BLaER1 (cell line): ENCODE measurements around the gene KHDRBS1.
"Not testable (repeated sequence)": the region's sequence is repeated elsewhere in the genome, so short reads cannot be mapped to it uniquely, and the experiment has no call there.

Experiments
- H3K27ac ChIP-seq: shearing (Covaris generic); formaldehyde crosslinking; 2 replicates; pipeline ENCODE4 v1.8.1; 2022
- H3K27me3 ChIP-seq: shearing (Covaris generic); formaldehyde crosslinking; 2 replicates; pipeline ENCODE4 v1.8.1; 2022
- H3K36me3 ChIP-seq: shearing (Covaris generic); formaldehyde crosslinking; 2 replicates; pipeline ENCODE4 v1.8.1; 2022
- H3K4me1 ChIP-seq: shearing (Covaris generic); formaldehyde crosslinking; 2 replicates; pipeline ENCODE4 v1.8.1; 2022
- H3K4me2 ChIP-seq: shearing (Covaris generic); formaldehyde crosslinking; 2 replicates; pipeline ENCODE4 v1.8.1; 2022
- H3K4me3 ChIP-seq: shearing (Covaris generic); formaldehyde crosslinking; 2 replicates; pipeline ENCODE4 v1.8.1; 2022
- H3K9ac ChIP-seq: shearing (Covaris generic); formaldehyde crosslinking; 2 replicates; pipeline ENCODE4 v1.8.1; 2022
- H3K9me3 ChIP-seq: shearing (Covaris generic); formaldehyde crosslinking; 2 replicates; pipeline ENCODE4 v1.8.1; 2022
- H4K20me1 ChIP-seq: shearing (Covaris generic); formaldehyde crosslinking; 2 replicates; pipeline ENCODE4 v1.8.1; 2022
- Cebpa-rat ChIP-seq: shearing (Covaris generic); IDR thresholded peaks from 2 replicates; pipeline ENCODE4 v1.8.1; 2022

The KHDRBS1 gene

GRCh38 chr1:32052887-32053286 lies 39.2 kb downstream of the KHDRBS1 start:
- Histone ChIP-seq H3K4me2 (no peak overlapping the region), H3K4me1 (peaks cover 33% of the 10 kb centered on the region), H4K20me1 (peaks cover 97% of the 10 kb centered on the region), H3K36me3 (no peaks in the 10 kb centered on the region; the same call in none of the 2 replicates), H3K27ac (no peak overlapping the region), H3K27me3 (no peaks in the 10 kb centered on the region), H3K9ac (no peak overlapping the region), H3K4me3 (no peak overlapping the region), H3K9me3 (no peaks in the 10 kb centered on the region)
- no peak for TF ChIP-seq Cebpa-rat

GRCh38 chr1:32055416-32055815 lies 41.7 kb downstream of the KHDRBS1 start:
- H3K9ac ChIP-seq: 0 out of 2 replicates have a peak overlapping the region, but pooled peaks have one; percentile 2
- H3K9me3 ChIP-seq: no peaks in the 10 kb centered on the region
- TF ChIP-seq Cebpa-rat: no peak
- peak overlapping the region; percentile 36 for H3K4me2 ChIP-seq
- H4K20me1 ChIP-seq: peaks cover 97% of the 10 kb centered on the region
- H3K27me3 ChIP-seq: no peaks in the 10 kb centered on the region
- no peaks in the 10 kb centered on the region; the same call in none of the 2 replicates for H3K36me3 ChIP-seq
- peaks cover 58% of the 10 kb centered on the region for H3K4me1 ChIP-seq
- H3K27ac ChIP-seq: peak overlapping the region; percentile 70
- no peak overlapping the region for H3K4me3 ChIP-seq

GRCh38 chr1:32056598-32056997 lies 42.9 kb downstream of the KHDRBS1 start:
- peaks cover 97% of the 10 kb centered on the region for H4K20me1 ChIP-seq
- H3K27me3 ChIP-seq: no peaks in the 10 kb centered on the region
- peak overlapping the region; percentile 36; the same call in 1 of the 2 replicates for H3K4me2 ChIP-seq
- no peak overlapping the region for H3K9ac ChIP-seq
- no peaks in the 10 kb centered on the region; the same call in none of the 2 replicates for H3K36me3 ChIP-seq
- H3K4me1 ChIP-seq: peaks cover 70% of the 10 kb centered on the region
- peak overlapping the region; percentile 70; the same call in 1 of the 2 replicates for H3K27ac ChIP-seq
- TF ChIP-seq Cebpa-rat: no peak
- no peak overlapping the region for H3K4me3 ChIP-seq
- no peaks in the 10 kb centered on the region for H3K9me3 ChIP-seq

DNA sequence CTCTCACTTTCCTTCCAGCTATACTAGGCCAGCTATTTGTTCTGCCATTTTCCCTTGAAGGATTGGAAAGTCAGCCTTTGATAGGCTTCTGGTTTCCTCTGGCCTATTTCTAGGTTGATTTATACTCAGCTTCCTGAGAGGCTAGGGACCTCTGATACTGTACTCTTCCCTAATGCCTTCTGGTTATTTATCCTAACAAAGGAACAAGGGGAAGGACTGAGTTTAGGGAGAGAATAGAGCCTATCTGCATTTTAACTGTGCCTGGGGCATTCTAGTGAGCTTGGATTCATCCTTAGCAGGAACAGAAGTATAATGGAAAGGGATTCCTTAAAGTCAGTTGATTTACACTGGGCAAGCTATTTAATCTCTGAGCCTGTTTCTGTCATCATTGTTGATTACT lies 47.2 kb downstream of the KHDRBS1 start:
- no peak overlapping the region for H3K4me3 ChIP-seq

GRCh38 chr1:32062867-32063230 lies 49.2 kb downstream of the KHDRBS1 start:
- TF ChIP-seq Cebpa-rat: no peak
- peaks cover 100% of the 10 kb centered on the region for H3K4me1 ChIP-seq
- H3K9ac ChIP-seq: peak overlapping the region; percentile 62; the same call in 1 of the 2 replicates
- no peaks in the 10 kb centered on the region for H3K27me3 ChIP-seq
- H3K4me3 ChIP-seq: no peak overlapping the region
- H3K27ac ChIP-seq: peak overlapping the region; percentile 72
- peaks cover 65% of the 10 kb centered on the region for H4K20me1 ChIP-seq
- H3K36me3 ChIP-seq: peaks cover 21% of the 10 kb centered on the region
- H3K9me3 ChIP-seq: no peaks in the 10 kb centered on the region
- H3K4me2 ChIP-seq: peak overlapping the region; percentile 75

More for the DNA sequence above, 47.2 kb downstream of the KHDRBS1 start:
- Histone ChIP-seq H3K27ac (peak overlapping the region; percentile 72), H3K36me3 (peaks cover 21% of the 10 kb centered on the region), H3K27me3 (no peaks in the 10 kb centered on the region), H3K9ac (0 out of 2 replicates have a peak overlapping the region, but pooled peaks have one; percentile 25), H3K4me2 (peak overlapping the region; percentile 75), H3K4me1 (peaks cover 95% of the 10 kb centered on the region), H3K9me3 (no peaks in the 10 kb centered on the region), H4K20me1 (peaks cover 72% of the 10 kb centered on the region)
- TF ChIP-seq Cebpa-rat: no peak

- H3K4me3 ChIP-seq: no peak overlapping the region
- no peaks in the 10 kb centered on the region for H3K27me3 ChIP-seq
- H3K27ac ChIP-seq: peak overlapping the region; percentile 72
- peaks cover 100% of the 10 kb centered on the region for H3K4me1 ChIP-seq
- TF ChIP-seq Cebpa-rat: no peak
- H4K20me1 ChIP-seq: peaks cover 61% of the 10 kb centered on the region
- H3K36me3 ChIP-seq: peaks cover 21% of the 10 kb centered on the region
- peak overlapping the region; percentile 62; the same call in 1 of the 2 replicates for H3K9ac ChIP-seq
- no peaks in the 10 kb centered on the region for H3K9me3 ChIP-seq
- peak overlapping the region; percentile 75 for H3K4me2 ChIP-seq
Measured at GRCh38 chr1:32063261-32063681, 49.6 kb downstream of the KHDRBS1 start.

DNA sequence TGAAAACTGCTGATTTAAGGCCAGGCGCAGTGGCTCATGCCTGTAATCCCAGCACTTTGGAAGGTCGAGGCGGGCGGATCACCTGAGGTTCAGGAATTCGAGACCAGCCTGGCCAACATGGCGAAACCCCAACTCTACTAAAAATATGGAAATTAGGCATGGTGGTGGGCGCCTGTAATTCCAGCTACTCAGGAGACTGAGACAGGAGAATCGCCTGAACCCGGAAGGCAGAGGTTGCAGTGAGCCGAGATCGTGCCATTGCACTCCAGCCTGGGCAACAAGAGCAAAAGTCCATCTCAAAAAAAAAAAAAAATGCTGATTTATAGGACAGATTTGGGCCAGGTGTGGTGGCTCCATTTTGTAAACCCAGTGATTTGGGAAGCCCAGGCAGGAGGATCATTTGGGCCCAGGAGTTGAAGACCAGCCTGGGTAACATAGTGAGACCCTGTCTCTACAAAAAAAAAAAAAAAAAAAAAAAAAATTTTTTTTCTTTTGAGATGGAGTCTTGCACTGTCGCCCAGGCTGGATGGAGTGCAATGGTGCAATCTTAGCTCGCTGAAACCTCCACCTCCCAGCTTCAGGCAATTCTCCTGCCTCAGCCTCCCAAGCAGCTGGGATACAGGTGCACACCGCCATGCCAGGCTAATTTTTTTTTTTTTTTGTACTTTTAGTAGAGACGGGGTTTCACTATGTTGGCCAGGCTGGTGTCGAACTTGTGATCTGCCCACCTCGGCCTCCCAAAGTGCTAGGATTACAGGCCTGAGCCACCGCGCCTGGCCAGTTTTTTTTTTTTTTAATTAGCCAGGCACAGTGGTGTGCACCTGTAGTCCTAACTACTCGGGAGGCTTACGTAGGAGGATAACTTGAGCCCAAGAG lies 52.2 kb downstream of the KHDRBS1 start:
- not testable (repeated sequence) for H3K27me3 ChIP-seq
- peak overlapping the region; percentile 71 for H3K4me2 ChIP-seq

GRCh38 chr1:32066489-32066873 lies 52.8 kb downstream of the KHDRBS1 start:
- Histone ChIP-seq H3K4me3 (no peak overlapping the region), H4K20me1 (peaks cover 29% of the 10 kb centered on the region), H3K27ac (peak overlapping the region; percentile 32; the same call in 1 of the 2 replicates), H3K27me3 (no peaks in the 10 kb centered on the region), H3K36me3 (peaks cover 21% of the 10 kb centered on the region), H3K4me2 (peak overlapping the region; percentile 71), H3K4me1 (peaks cover 97% of the 10 kb centered on the region), H3K9ac (no peak overlapping the region), H3K9me3 (no peaks in the 10 kb centered on the region)
- TF ChIP-seq Cebpa-rat: peak; percentile 68

More for the DNA sequence above, 52.2 kb downstream of the KHDRBS1 start:
- H3K9me3 ChIP-seq, H3K9ac ChIP-seq, H3K4me3 ChIP-seq: not testable (repeated sequence)
- Histone ChIP-seq H4K20me1 (peaks cover 35% of the 10 kb centered on the region), H3K4me1 (peaks cover 99% of the 10 kb centered on the region), H3K36me3 (peaks cover 21% of the 10 kb centered on the region), H3K27ac (peak overlapping the region; percentile 32; the same call in 1 of the 2 replicates)

DNA sequence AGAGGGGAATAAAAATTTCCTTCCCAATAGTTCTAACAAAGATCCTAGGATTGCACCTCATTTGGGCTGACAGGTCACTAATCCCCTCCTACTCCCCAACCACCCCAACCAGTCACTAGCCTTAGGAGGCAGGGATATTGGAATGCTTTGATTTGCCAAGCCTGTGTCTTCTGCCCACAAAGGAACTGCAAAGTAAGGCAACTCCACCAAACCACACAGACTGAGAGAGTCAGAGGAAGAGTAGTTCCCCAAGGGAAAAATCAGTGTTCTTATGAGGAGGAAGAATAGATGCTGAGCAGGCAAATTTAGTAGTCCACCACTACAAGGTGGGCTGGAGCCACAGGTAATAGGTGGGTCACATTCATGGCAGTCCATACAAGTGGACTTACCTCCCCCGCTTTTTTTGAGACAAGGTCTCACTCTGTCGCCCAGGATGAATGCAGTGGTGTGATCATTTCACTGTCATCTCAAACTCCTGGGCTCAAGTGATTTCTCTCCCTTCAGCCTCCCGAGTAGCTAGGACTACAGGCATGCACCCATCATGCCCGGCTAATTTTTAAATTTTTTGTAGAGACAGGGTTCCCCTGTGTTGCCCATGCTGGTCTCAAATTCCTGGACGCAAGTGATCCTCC lies 55.4 kb downstream of the KHDRBS1 start:
- no peak overlapping the region for H3K4me3 ChIP-seq
- peaks cover 10% of the 10 kb centered on the region for H3K36me3 ChIP-seq
- H4K20me1 ChIP-seq: peaks cover 17% of the 10 kb centered on the region
- H3K4me1 ChIP-seq: peaks cover 88% of the 10 kb centered on the region
- peak overlapping the region; percentile 69 for H3K4me2 ChIP-seq
- H3K9me3 ChIP-seq: no peaks in the 10 kb centered on the region
- TF ChIP-seq Cebpa-rat: no peak
- peak overlapping the region; percentile 36; the same call in 1 of the 2 replicates for H3K27ac ChIP-seq
- peak overlapping the region; percentile 5; the same call in 1 of the 2 replicates for H3K9ac ChIP-seq
- H3K27me3 ChIP-seq: no peaks in the 10 kb centered on the region
